Measurements from ENCODE around the gene OTUB2.

OTUB2 gene

GRCh38 chr14:94052199-94052598, 26.1 kb downstream of the OTUB2 start:
- no peaks in the 10 kb centered on the region for H3F3A ChIP-seq (ENCODE audit: insufficient read depth, low read length)

GRCh38 chr14:94052662-94053061, 26.5 kb downstream of the OTUB2 start:
- no peaks in the 10 kb centered on the region for H3K27me3 ChIP-seq (ENCODE audit: insufficient read depth, low read length)
- H2AFZ ChIP-seq (ENCODE audit: low read length): no peak overlapping the region
- no peak overlapping the region for H3K27ac ChIP-seq (ENCODE audit: low read depth, low read length, poor library complexity, severe bottlenecking)
- no peak overlapping the region for H3K9ac ChIP-seq (ENCODE audit: low read length)
- H3K4me3 ChIP-seq (ENCODE audit: low read depth, low read length, poor library complexity, severe bottlenecking): no peak overlapping the region
- TF ChIP-seq EZH2 (IDR thresholded peaks at IDR 0.05; ENCODE audit: borderline replicate concordance, low read length): no peak
- TF ChIP-seq CTCF (IDR thresholded peaks at IDR 0.05; ENCODE audit: low read length): no peak
- no peaks in the 10 kb centered on the region for H3K4me1 ChIP-seq (ENCODE audit: insufficient read depth, low read length, severe bottlenecking)
- H3K79me2 ChIP-seq (ENCODE audit: insufficient read depth, low read length): no peaks in the 10 kb centered on the region
- no peaks in the 10 kb centered on the region for H3F3A ChIP-seq (ENCODE audit: insufficient read depth, low read length)
- no peak overlapping the region for H3K4me2 ChIP-seq (ENCODE audit: low read length)
- peaks cover 92% of the 10 kb centered on the region for H3K36me3 ChIP-seq (ENCODE audit: insufficient read depth, low read length)
- no peaks in the 10 kb centered on the region for H3K9me2 ChIP-seq (ENCODE audit: low read depth, low read length)
- no peaks in the 10 kb centered on the region for H4K20me1 ChIP-seq (ENCODE audit: insufficient read depth, low read length)
- no peaks in the 10 kb centered on the region for H3K9me3 ChIP-seq (ENCODE audit: low read length)

More at GRCh38 chr14:94052199-94052598, 26.1 kb downstream of the OTUB2 start:
- Histone ChIP-seq H3K4me1 (ENCODE audit: insufficient read depth, low read length, severe bottlenecking) (no peaks in the 10 kb centered on the region), H3K36me3 (ENCODE audit: insufficient read depth, low read length) (peaks cover 92% of the 10 kb centered on the region), H4K20me1 (ENCODE audit: insufficient read depth, low read length) (no peaks in the 10 kb centered on the region), H3K4me2 (ENCODE audit: low read length) (no peak overlapping the region), H3K27ac (ENCODE audit: low read depth, low read length, poor library complexity, severe bottlenecking) (no peak overlapping the region), H3K4me3 (ENCODE audit: low read depth, low read length, poor library complexity, severe bottlenecking) (no peak overlapping the region), H3K9ac (ENCODE audit: low read length) (no peak overlapping the region), H3K27me3 (ENCODE audit: insufficient read depth, low read length) (no peaks in the 10 kb centered on the region), H3K79me2 (ENCODE audit: insufficient read depth, low read length) (no peaks in the 10 kb centered on the region), H3K9me3 (ENCODE audit: low read length) (no peaks in the 10 kb centered on the region), H3K9me2 (ENCODE audit: low read depth, low read length) (no peaks in the 10 kb centered on the region), H2AFZ (ENCODE audit: low read length) (no peak overlapping the region)
- TF ChIP-seq CTCF (IDR thresholded peaks at IDR 0.05; ENCODE audit: low read length) (no peak), EZH2 (IDR thresholded peaks at IDR 0.05; ENCODE audit: borderline replicate concordance, low read length) (no peak)

DNA sequence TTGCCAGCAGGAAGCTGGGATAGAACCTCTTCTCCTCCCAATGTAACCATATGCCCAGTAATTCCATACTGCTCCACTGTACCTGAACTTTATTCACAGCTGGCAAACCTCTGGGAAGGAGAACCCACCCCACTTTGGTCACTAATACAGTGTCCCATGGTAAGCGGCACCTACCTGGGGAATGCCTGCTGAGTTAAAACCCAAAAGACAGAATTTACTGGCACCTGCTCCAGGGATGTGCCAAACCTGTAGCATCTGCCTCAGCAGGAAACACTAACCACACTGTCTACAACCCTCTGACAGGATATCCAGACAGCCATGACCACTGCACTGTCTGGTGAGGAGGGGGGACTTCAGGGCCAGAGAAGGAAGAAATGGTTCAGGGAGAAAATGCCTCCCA, 28.3 kb downstream of the OTUB2 start:
- no peaks in the 10 kb centered on the region for H3K9me2 ChIP-seq (ENCODE audit: low read depth, low read length)
- H3K4me1 ChIP-seq (ENCODE audit: insufficient read depth, low read length, severe bottlenecking): no peaks in the 10 kb centered on the region
- TF ChIP-seq EZH2 (IDR thresholded peaks at IDR 0.05; ENCODE audit: borderline replicate concordance, low read length): no peak
- no peak for TF ChIP-seq CTCF (IDR thresholded peaks at IDR 0.05; ENCODE audit: low read length)
- H3K36me3 ChIP-seq (ENCODE audit: insufficient read depth, low read length): peaks cover 92% of the 10 kb centered on the region
- H3K9ac ChIP-seq (ENCODE audit: low read length): no peak overlapping the region
- H3K27me3 ChIP-seq (ENCODE audit: insufficient read depth, low read length): no peaks in the 10 kb centered on the region
- no peaks in the 10 kb centered on the region for H3K79me2 ChIP-seq (ENCODE audit: insufficient read depth, low read length)
- H3K4me3 ChIP-seq (ENCODE audit: low read depth, low read length, poor library complexity, severe bottlenecking): no peak overlapping the region
- no peak overlapping the region for H3K27ac ChIP-seq (ENCODE audit: low read depth, low read length, poor library complexity, severe bottlenecking)
- H3K4me2 ChIP-seq (ENCODE audit: low read length): no peak overlapping the region
- no peak overlapping the region for H2AFZ ChIP-seq (ENCODE audit: low read length)
- H3F3A ChIP-seq (ENCODE audit: insufficient read depth, low read length): no peaks in the 10 kb centered on the region
- no peaks in the 10 kb centered on the region for H4K20me1 ChIP-seq (ENCODE audit: insufficient read depth, low read length)
- H3K9me3 ChIP-seq (ENCODE audit: low read length): no peaks in the 10 kb centered on the region
